SK-N-MC (cell line): ENCODE measurements around the gene IL13.

Experiments
- EZH2 ChIP-seq: fragments of 200-600 bp; sonication (generic); IDR thresholded peaks from one replicate; pipeline ENCODE4 v1.6.1; 2017; ENCODE audit warnings: antibody characterized with exemption
- FOXP2 ChIP-seq: optimal IDR thresholded peaks from 2 replicates; pipeline ENCODE3; 2011; ENCODE audit warnings: mild to moderate bottlenecking, moderate library complexity; ENCODE audit not compliant: insufficient read depth; ENCODE audit errors: extremely low read length, control extremely low read depth
- POLR2AphosphoS5 ChIP-seq: IDR thresholded peaks from 2 replicates; pipeline ENCODE4 v1.6.1; 2012; ENCODE audit warnings: mild to moderate bottlenecking, low read depth, low read length, borderline replicate concordance

- TF ChIP-seq POLR2AphosphoS5 = no peak
- no peak for TF ChIP-seq EZH2
- no peak for TF ChIP-seq FOXP2
Measured at GRCh38 chr5:132647473-132647872, 10.5 kb upstream of the IL13 start.
